Glomerular visceral epithelial cell (primary cell): ENCODE data around the gene MPC1L.

Experiments used
- DNase-seq: peaks from one replicate; pipeline ENCODE4 v3.0.0-alpha.2; 2016; ENCODE audit errors: extremely low spot score

Gene MPC1L

GRCh38 chrX:40628506-40628905 is 5.3 kb downstream of the MPC1L start:
- no peak for DNase-seq

GRCh38 chrX:40632199-40632598 is 9.0 kb downstream of the MPC1L start:
- no peak for DNase-seq

GRCh38 chrX:40637687-40638086 is 14.5 kb downstream of the MPC1L start:
- DNase-seq = no peak

GRCh38 chrX:40644176-40644575 is 20.9 kb downstream of the MPC1L start:
- peak; percentile 22 for DNase-seq

GRCh38 chrX:40644821-40645358 is 21.7 kb downstream of the MPC1L start:
- DNase-seq = peak; percentile 60

GRCh38 chrX:40646489-40647306 is 23.5 kb downstream of the MPC1L start:
- DNase-seq = peak; percentile 29

- DNase-seq = peak; percentile 91
Observed at GRCh38 chrX:40647307-40648197, 24.3 kb downstream of the MPC1L start, which contains the start of gene CXorf38. Gene CXorf38 (minus strand): TSS chrX:40647561. CDS start chrX:40647520, 41 bp downstream.

GRCh38 chrX:40651620-40652223 is 28.5 kb downstream of the MPC1L start:
- peak; percentile 56 for DNase-seq

GRCh38 chrX:40652664-40653063 is 29.4 kb downstream of the MPC1L start:
- no peak for DNase-seq

GRCh38 chrX:40653535-40653934 is 30.3 kb downstream of the MPC1L start:
- no peak for DNase-seq

GRCh38 chrX:40660381-40660780 is 37.2 kb downstream of the MPC1L start:
- DNase-seq = no peak

- DNase-seq = no peak
Observed at GRCh38 chrX:40661489-40661888, 38.3 kb downstream of the MPC1L start.

- no peak for DNase-seq
Observed at GRCh38 chrX:40663078-40663740, 40.0 kb downstream of the MPC1L start.

GRCh38 chrX:40663880-40664630 is 40.8 kb downstream of the MPC1L start:
- DNase-seq = no peak

- DNase-seq = no peak
Observed at GRCh38 chrX:40671126-40671525, 47.9 kb downstream of the MPC1L start.
